ENCODE measurements around the gene NOVA2.

GRCh38 chr19:45981350-45981749, 7.7 kb upstream of the NOVA2 start:
- TF ChIP-seq EZH2 (IDR thresholded peaks at IDR 0.05; ENCODE audit: insufficient read depth, low read length) (no peak), CTCF (IDR thresholded peaks at IDR 0.05; ENCODE audit: insufficient read depth, low read depth, low read length) (no peak)

Measured in astrocyte (in vitro differentiated cells and primary cell).